H7 (cell line): ENCODE data around the gene HMOX1. TPM values are rescaled to one million over a fixed set of nuclear protein-coding genes. Genes with fewer than 3 reads are reported as not detected.
"Not testable (repeated sequence)": the region's sequence is repeated elsewhere in the genome, so short reads cannot be mapped to it uniquely, and the experiment has no call there.

Experiments used
- DNase-seq: peaks from one replicate; pipeline ENCODE4 v3.0.0; 2012
- H3K27me3 ChIP-seq: 2 replicates; pipeline ENCODE4 v1.6.0; 2011; ENCODE audit warnings: mild to moderate bottlenecking, low read length; ENCODE audit not compliant: control insufficient read depth, insufficient read depth
- H3K36me3 ChIP-seq: replicated peaks from 2 replicates; pipeline ENCODE4 v1.5.1; 2011; ENCODE audit warnings: low read length; ENCODE audit not compliant: control insufficient read depth, insufficient read depth
- H3K4me3 ChIP-seq: 2 replicates; pipeline ENCODE4 v1.5.1; 2011; ENCODE audit warnings: low read depth, mild to moderate bottlenecking, control low read depth, low read length, moderate library complexity; ENCODE audit not compliant: insufficient read depth
- total RNA-seq: library from RNA; depleted of rRNA; stranded (reverse); fragments of >200 nt; shearing (Covaris generic); gene quantifications from 2 replicates; pipeline ENCODE4 v1.2.3, GENCODE V29; 2014; rRNA removed

Gene HMOX1
- total RNA-seq, 1 experiment from 2014 or later: 20.6 TPM

- DNase-seq: no peak
- Histone ChIP-seq H3K27me3 (no peaks in the 10 kb centered on the region), H3K4me3 (no peak overlapping the region), H3K36me3 (peaks cover 23% of the 10 kb centered on the region)
Observed at GRCh38 chr22:35436421-35436820, 55.5 kb downstream of the HMOX1 start.

GRCh38 chr22:35437049-35437448 lies 56.2 kb downstream of the HMOX1 start:
- Histone ChIP-seq H3K27me3 (no peaks in the 10 kb centered on the region), H3K4me3 (no peak overlapping the region), H3K36me3 (peaks cover 18% of the 10 kb centered on the region)
- peak; percentile 86 for DNase-seq

- not testable (repeated sequence) for H3K27me3 ChIP-seq, DNase-seq, H3K36me3 ChIP-seq, H3K4me3 ChIP-seq
Observed at GRCh38 chr22:35438673-35439364, 57.9 kb downstream of the HMOX1 start.

- Histone ChIP-seq H3K27me3 (no peaks in the 10 kb centered on the region), H3K36me3 (peaks cover 2% of the 10 kb centered on the region; the same call in 1 of the 2 replicates), H3K4me3 (no peak overlapping the region)
- DNase-seq: no peak
Observed at GRCh38 chr22:35439365-35439717, 58.4 kb downstream of the HMOX1 start.

GRCh38 chr22:35440129-35440528 lies 59.2 kb downstream of the HMOX1 start:
- Histone ChIP-seq H3K36me3 (no peaks in the 10 kb centered on the region; the same call in 1 of the 2 replicates), H3K27me3 (no peaks in the 10 kb centered on the region), H3K4me3 (no peak overlapping the region)
- no peak for DNase-seq

GRCh38 chr22:35441489-35442100 lies 60.7 kb downstream of the HMOX1 start:
- no peak overlapping the region for H3K4me3 ChIP-seq
- H3K36me3 ChIP-seq: peaks cover 2% of the 10 kb centered on the region
- no peaks in the 10 kb centered on the region; the same call in 1 of the 2 replicates for H3K27me3 ChIP-seq
- DNase-seq: no peak

GRCh38 chr22:35442471-35442870 lies 61.6 kb downstream of the HMOX1 start:
- Histone ChIP-seq H3K36me3 (peaks cover 2% of the 10 kb centered on the region), H3K27me3 (no peaks in the 10 kb centered on the region; the same call in 1 of the 2 replicates), H3K4me3 (no peak overlapping the region)
- no peak for DNase-seq

GRCh38 chr22:35443338-35443737 lies 62.4 kb downstream of the HMOX1 start:
- Histone ChIP-seq H3K27me3 (no peaks in the 10 kb centered on the region; the same call in 1 of the 2 replicates), H3K4me3 (no peak overlapping the region), H3K36me3 (peaks cover 2% of the 10 kb centered on the region)
- DNase-seq: no peak

Other genes starting within 250 kb of the HMOX1 start
- gene HMGXB4, start 123.6 kb upstream of the HMOX1 start, total RNA-seq: 17.1 and 22.1 TPM in 2 replicates
- gene TOM1, start 81.2 kb upstream of the HMOX1 start, total RNA-seq: 27.1 and 28.1 TPM in 2 replicates
- gene MCM5, start 19.0 kb downstream of the HMOX1 start, total RNA-seq: 266 and 322 TPM in 2 replicates
- 0.76 and 1.3 TPM in 2 replicates for gene RASD2, start 159.7 kb downstream of the HMOX1 start, total RNA-seq
- gene MB, start 236.2 kb downstream of the HMOX1 start, total RNA-seq: 0.35 and 0.70 TPM in 2 replicates